ENCODE data around the gene DHRS4L2.
"Not testable (repeated sequence)": the region's sequence is repeated elsewhere in the genome, so short reads cannot be mapped to it uniquely, and the experiment has no call there.

Gene DHRS4L2

DNA sequence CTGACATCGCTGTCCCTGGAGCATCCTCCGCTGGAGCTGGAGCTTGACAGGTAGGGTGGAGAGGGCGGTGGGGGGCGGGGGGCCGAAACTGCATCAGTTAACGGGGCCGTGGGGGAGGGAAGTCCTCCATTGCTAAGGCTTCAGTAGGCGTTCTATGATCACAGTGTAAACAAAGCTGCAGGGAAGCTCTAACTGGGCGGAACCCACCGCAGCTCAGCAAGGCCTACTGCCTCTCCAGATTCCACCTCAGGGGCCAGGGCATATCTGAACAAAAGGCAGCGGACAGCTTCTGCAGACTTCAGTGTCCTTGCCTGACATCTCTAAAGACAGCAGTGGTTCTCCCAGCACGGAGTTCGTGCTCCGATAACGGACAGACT lies 18.5 kb upstream of the DHRS4L2 start:
- not testable (repeated sequence) for DNase-seq (ENCODE audit: low read depth in 1 of 2, low spot score in 1 of 2)

DNA sequence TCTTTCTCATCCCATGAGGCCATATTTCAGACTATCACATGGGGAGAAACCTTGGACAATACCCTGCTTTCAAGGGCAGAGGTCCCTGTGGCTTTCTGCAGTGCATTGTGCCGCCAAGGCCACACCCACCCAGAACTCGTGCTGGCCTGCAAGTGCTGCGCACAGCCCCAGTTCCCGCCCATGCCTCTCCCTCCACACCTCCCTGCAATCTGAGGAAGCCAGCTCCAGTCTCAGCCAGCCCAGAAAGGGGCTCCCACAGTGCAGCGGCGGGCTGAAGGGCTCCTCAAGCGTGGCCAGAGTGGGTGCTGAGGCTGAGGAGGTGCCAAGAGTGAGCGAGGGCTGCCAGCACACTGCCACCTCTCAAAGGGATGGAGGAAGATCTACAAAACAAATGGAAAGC lies 15.6 kb upstream of the DHRS4L2 start:
- DNase-seq (ENCODE audit: low read depth in 1 of 2, low spot score in 1 of 2), result not testable (repeated sequence)

DNA sequence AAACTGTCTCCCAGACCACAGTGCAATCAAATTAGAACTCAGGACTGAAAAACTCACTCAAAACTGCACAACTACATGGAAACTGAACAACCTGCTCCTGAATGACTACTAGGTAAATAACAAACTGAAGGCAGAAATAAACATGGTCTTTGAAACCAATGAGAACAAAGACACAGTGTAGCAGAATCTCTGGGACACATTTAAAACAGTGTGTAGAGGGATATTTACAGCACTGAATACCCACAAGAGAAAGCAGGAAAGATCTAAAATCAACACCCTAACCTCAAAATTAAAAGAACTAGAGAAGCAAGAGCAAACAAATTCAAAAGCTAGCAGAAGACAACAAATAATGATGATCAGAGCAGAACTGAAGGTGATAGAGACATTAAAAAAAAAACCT lies 14.7 kb upstream of the DHRS4L2 start:
- not testable (repeated sequence) for DNase-seq (ENCODE audit: low read depth in 1 of 2, low spot score in 1 of 2)

DNA sequence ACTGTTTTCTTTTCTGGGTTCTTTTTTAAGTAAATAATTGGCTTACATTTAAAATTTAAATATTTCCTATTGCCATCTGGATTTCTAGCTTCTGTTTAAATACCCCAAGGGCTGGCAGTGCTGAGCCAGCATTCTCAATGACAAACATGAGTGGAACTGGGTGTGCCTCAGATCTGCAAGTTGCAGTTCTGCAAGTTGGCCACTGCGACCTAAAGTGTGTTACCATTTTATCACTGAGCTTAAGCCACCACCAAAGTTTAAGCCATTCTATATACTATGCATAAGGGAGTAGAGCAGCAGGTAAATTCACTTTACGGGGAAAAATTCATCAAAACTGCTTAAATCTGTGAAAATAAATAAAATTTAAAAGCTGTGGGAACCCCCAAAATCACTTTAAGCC lies 11.5 kb upstream of the DHRS4L2 start:
- not testable (repeated sequence) for DNase-seq (ENCODE audit: low read depth in 1 of 2, low spot score in 1 of 2)

DNA sequence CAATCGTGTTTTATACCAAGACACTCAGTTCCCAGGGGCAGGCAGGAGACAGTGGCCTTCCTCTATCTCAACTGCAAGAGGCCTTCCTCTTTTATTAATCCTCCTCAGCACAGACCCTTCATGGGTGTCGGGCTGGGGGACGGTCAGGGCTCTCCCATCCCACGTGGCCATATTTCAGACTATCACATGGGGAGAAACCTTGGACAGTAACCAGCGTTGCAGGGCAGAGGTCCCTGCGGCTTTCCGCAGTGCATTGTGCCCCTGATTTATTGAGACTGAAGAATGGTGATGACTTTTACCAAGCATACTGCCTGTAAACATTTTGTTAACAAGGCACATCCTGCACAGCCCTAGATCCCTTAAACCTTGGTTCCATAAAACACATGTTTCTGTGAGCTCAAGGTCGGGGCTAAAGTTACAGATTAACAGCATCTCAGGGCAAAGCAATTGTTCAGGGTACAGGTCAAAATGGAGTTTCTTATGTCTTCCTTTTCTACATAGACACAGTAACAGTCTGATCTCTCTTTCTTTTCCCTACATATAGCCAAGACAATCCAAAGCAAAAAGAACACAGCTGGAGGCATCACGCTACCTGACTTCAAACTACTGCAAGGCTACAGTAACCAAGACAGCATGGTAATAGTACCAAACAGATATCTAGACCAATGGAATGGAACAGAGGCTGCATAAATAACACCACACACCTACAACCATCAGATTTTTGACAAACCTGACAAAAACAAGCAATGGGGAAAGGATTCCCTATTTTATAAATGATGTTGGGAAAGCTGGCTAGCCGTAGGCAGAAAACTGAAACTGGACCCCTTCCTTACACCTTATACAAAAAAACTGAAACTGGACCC lies 6.5 kb upstream of the DHRS4L2 start:
- not testable (repeated sequence) for DNase-seq (ENCODE audit: low read depth in 1 of 2, low spot score in 1 of 2)

DNA sequence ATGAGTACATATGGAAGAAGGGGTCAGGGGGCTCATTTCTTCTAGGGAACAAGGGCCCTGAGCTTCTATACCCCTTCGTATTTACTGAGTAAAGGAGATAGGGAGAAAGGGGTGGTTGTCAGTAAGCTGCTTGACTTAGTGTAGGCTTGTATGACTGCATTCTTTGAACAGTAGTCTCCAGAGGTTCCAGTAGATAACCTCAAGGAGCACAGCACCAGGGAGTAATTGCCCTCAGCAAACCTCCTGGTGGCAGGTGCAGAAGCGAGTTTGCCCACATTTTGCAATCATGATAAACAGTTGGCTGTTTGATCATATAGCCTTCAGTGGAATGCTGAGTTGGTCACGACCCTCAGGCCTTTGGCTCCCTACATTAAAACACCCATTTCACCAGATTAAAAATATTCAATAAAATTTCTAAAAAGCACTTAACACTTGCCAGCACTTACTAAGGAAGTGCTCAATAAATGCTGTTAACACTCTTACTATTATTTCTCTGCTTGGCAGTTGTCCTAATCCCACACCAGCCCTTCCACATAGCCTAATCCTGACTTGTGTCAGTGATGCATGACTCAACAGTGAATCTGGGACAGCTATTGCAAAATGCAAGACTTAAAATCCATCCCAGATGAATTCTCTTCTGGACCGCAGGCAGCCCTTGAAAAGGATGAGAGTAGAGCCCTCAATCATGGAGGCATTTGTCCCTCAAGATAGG lies 3.7 kb upstream of the DHRS4L2 start:
- no peak for DNase-seq (ENCODE audit: low read depth in 1 of 2, low spot score in 1 of 2)

DNA sequence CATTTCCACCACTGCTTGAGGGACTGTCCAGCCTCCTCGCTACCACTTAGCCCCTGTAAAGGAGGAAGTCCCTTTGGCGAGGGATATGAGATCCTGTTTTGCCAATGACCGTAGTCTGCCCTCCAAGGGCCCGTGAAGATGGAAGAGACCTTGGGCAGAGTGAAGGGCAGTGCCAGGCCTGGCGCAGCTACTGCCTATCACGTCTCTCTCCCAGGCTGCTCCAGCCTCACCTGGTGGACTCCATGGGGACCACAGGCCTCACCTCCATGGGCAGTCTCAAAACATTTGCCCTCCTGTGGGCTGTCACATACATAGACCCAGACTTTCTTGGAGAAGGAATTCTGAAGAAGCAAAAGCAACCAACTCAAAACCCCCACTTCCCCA lies 514 bp upstream of the DHRS4L2 start:
- DNase-seq (ENCODE audit: low read depth in 1 of 2, low spot score in 1 of 2), result not testable (repeated sequence)

DNA sequence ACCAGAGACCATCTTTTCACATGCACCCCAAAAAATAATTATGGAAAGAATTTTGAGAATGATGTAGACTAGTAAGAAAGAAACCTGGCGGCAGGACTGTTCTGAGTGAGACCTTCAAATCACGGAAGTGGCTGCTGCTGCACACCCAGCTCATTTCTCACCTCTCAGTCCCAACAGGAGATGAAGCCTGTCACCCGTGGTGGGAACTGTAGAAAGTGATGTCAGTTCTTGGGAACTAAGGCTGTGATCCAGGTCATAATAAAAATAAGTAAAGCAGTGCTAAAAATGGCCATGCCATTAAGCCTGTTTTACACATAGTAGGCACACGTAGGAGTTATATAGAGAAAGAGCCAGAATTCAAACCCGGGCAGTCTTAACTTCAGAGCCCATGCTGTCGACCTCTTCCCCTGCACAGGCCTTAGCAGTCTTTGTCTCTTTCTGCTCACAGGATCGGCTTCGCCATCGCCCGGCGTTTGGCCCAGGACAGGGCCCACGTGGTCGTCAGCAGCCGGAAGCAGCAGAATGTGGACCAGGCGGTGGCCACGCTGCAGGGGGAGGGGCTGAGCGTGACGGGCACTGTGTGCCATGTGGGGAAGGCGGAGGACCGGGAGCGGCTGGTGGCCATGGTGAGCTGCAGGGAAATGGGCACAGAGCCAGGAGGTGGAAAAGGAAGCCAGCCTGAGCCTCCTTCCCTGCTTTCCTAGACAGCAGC lies 1.2 kb downstream of the DHRS4L2 start:
- not testable (repeated sequence) for DNase-seq (ENCODE audit: low read depth in 1 of 2, low spot score in 1 of 2)

DNA sequence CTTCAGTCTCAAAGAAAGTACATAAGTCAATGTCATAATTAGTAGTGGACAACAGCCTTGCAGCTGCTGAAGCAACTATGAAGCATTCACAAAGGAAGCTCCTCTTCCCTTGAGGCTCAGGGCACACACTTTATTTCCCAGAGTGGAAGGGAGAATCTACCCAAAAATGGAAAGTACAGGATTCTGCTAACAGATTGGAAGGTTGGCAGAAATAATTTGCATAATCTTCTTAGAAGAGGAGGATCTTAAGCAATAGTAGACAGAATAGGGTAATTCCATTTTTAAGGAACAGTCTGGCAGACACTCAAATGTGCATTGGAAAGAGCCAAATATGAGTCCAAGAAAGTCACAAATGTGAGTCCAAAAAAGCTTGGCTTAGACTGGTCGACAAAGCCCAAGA lies 2.2 kb downstream of the DHRS4L2 start:
- not testable (repeated sequence) for DNase-seq (ENCODE audit: low read depth in 1 of 2, low spot score in 1 of 2)

DNA sequence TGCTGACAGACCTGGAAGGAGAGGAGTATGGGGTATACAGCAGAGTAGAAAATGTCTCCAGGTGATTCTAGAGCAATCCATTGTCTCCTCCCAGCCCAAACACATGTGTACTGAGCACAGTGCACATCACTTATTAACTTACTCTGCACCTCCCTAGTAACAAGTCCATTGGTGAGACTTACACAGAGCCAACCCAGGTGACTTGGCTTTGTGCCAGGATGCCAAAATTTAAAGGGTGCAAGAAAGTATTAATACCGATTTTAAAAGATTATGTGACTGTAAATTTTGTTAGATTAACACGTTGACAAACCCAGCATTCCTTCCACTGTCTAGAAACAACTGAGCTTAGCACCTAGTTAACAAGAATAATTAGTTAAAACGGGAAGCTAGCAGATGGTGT lies 4.3 kb downstream of the DHRS4L2 start:
- not testable (repeated sequence) for DNase-seq (ENCODE audit: low read depth in 1 of 2, low spot score in 1 of 2)

DNA sequence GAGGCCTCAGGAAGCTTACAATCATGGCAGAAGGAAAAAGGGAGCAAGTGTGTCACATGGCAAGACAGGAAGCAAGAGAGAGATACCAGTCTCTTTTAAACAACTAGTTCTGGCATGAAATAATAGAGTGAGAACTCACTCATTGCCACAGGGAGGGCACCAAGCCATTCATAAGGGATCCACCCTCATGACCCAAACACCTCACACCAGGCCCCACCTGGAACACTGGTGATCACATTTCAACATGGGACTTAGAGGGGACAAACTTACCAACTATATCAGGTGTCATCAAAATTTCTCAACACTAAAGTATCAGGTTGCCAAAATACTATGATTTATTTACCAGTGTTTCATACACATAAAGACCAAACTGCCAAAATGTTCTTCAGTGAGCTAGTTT lies 7.3 kb downstream of the DHRS4L2 start:
- DNase-seq (ENCODE audit: low read depth in 1 of 2, low spot score in 1 of 2), result not testable (repeated sequence)

DNA sequence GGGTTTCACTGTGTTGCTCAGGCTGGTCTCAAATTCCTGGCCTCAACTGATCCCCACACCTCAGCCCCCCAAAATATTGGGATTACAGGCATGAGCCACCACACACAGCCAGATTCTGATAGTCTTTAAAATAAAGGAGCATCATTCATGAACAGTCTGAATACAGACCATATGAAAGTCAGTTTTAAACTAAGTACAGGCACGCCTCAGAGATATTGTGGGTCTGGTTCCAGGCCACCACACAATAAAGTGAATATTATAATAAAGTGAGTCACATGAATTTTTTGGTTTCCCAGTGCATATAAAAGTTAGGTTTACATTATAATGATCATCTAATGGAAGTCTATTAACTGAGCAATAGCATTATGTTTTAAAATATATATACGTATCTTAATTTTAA lies 8.1 kb downstream of the DHRS4L2 start:
- DNase-seq (ENCODE audit: low read depth in 1 of 2, low spot score in 1 of 2), result not testable (repeated sequence)

DNA sequence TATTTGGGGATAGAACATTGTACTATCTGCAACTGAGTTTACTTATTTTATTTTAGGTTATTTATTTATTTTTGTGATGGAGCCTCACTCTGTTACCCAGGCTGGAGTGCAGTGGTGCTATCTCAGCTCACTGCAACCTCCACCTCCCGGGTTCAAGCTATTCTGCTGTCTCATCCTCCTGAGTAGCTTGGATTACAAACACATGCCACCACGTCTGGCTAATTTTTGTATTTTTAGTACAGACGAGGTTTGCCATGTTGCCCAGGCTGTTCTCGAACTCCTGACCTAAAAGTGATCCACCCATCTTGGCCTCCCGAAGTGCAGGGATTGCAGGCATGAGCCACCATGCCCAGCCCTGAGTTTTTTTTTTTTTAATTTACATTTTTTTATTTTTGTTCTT lies 10.9 kb downstream of the DHRS4L2 start:
- DNase-seq (ENCODE audit: low read depth in 1 of 2, low spot score in 1 of 2), result not testable (repeated sequence)

DNA sequence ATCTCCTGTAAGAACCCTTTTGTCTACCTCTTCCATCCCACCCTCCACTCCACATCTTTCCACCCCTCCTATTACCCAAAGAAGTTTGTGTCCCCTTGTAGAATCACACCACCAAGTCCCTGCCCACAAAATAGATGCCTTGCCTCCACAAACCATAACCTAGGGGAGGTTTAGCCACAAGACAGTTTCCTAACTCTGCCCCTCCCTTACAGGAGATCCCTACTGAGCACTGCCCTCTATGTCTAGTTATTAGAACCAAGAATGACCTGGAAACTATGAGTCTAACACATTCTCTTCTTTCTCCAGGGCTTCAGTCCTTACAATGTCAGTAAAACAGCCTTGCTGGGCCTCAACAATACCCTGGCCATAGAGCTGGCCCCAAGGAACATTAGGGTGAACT lies 12.3 kb downstream of the DHRS4L2 start:
- DNase-seq (ENCODE audit: low read depth in 1 of 2, low spot score in 1 of 2), result not testable (repeated sequence)

DNA sequence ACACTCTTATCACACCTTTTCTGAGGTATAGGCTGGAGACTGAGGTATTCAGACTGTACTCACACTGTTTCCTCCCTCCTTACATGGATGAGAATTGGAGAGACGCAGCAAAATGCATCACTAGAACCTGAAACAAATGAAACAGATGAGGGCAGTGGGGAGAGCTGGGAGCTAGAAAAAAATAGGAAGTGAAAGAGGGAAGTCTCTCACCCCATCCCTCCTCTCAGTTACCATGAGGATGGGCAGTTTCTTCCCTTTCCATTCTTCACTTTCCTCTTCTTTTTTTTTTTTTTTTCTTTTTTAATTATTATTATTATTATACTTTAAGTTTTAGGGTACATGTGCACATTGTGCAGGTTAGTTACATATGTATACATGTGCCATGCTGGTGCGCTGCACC lies 12.9 kb downstream of the DHRS4L2 start:
- DNase-seq (ENCODE audit: low read depth in 1 of 2, low spot score in 1 of 2), result not testable (repeated sequence)

DNA sequence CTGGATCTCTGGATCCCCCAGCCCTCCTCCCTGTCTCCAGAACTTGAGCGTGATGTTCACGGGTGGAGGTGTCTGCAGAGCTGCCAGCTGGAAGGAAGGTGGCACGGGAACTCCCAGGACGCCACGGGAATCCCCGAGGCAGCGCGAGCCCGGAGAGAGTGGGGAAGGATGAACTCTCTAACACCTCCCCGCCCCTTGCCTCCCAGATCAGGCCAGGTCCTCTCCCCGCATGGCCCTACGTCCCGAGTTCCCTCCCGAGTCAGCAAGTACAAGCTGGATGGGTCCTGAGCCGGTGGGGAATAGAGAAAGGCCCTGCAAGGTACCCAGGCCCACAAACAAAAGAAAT lies 17.7 kb downstream of the DHRS4L2 start:
- not testable (repeated sequence) for DNase-seq (ENCODE audit: low read depth in 1 of 2, low spot score in 1 of 2)

DNA sequence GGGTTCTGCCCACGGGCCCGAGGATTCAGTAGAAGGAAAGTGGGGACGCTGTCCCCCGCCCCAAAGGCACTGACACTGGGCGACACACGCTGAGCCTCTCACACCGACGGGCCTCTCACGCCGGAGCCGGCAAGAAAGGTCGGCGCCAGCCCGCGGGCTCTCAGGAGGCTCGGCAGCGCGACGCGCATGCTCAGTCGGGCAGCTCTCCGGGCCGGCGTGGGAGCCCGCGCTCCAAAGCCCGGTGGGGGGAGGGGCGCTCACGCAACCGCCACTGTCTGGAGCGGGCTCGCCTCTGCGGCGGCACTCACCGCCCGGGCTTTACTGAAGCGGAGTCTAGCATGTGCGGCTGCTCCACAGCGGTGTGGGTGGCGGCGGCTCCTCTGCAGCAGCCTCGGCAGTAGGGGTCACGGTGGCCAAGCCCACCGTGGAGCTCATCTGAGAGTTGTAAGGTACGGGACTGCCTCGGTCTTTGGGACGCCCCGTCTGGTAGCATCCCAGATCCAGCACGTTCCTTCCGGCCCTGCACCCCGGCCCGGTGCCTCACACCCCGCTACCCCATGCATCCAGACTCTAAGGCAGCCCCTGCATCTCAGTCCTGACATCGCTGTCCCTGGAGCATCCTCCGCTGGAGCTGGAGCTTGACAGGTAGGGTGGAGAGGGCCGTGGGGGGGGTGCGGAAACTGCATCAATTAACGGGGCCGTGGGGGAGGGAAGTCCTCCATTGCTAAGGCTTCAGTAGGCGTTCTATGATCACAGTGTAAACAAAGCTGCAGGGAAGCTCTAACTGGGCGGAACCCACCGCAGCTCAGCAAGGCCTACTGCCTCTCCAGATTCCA lies 18.3 kb downstream of the DHRS4L2 start:
- peak; percentile 20 to 47 for DNase-seq (ENCODE audit: low read depth in 1 of 2, low spot score in 1 of 2)

DNA sequence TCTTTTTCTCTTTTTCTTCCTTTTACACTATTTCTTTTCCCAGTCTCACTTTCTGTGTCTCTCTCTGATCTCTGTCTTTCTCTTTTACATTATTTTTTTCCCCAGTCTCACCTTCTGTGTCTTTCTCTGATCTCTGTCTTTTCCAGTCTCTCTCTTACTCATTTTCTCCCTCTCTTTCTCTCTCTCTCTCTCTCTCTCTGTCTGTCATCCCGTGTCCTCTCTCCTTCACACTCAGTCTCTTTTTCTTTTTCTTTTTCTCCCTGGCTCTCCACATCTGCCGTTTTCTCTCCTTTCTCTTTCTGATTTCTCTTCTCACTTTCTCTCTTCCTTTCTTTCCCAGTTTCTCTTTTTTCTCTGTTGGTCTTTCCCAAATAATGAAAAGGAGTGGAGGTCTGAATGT lies 22.3 kb downstream of the DHRS4L2 start:
- no peak for DNase-seq (ENCODE audit: low read depth in 1 of 2, low spot score in 1 of 2)

DNA sequence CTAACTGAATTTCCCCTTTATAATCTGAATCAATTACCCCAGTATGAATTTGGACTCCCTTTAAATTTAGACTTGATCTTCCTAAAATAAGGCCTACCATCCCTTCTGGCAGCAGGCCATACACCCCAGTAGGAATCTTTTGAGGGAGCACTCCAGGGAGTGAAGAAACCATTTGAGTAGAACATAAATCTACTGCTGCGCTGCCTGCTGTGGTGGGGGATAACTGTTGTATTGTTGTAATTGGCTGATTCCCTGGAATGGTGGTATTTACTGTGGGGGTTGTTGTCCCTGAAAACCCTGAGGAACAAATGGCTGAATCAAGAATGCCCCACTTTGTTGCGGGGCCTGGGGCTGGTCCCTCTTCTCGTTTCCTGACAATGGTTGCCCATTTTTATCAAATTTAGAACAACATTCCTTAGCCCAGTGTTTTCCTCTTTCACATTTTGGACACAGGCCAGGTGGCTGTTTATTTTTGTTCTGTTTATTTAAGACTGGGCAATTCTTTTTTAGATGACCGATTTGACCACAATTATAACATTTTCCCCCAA lies 24.1 kb downstream of the DHRS4L2 start:
- DNase-seq (ENCODE audit: low read depth in 1 of 2, low spot score in 1 of 2), result not testable (repeated sequence)

DNA sequence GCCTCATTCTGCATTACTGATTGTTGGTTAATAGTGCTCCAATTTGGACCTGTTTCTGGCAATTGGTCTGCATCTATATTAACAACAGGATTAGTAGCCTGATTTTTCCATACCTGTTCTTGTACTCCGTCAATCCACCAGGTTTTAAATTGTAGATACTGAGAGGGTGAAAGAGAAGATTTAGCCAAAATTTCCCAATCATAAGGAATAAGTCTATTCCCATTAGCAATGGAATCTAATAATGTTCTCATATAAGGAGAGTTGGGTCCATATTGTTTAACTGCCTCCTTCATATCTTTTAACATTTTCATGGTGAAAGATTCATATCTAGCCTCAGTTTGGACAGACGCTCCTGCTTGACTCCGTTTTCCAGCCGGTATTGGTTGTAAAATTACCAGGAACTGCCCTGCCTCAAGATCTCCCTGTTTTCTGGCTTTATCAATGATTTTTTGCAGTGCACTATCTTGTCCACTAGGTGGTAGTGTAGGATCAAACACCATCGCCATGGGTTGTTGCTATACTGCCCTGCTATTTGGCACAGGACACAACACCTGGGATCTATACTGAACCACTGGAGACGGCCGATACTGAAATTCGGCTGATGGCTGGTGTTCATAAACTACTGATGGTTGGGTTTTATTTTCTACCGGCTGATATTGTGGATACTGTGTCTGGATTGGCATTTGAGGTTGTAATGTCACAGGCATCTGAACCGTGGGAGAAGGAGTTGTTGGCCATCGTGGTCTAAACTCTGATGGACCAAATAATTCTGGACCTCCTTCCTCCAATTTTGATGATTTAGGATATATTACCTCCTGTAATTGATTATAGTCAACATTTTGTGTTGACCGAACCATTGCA lies 25.2 kb downstream of the DHRS4L2 start:
- DNase-seq (ENCODE audit: low read depth in 1 of 2, low spot score in 1 of 2), result peak; percentile 13 to 51
